Measurements from ENCODE around the gene ATP6V1B1.
A peak's percentile ranks its signal among the peaks of the same experiment; 100 is the strongest.
"Not testable (repeated sequence)": the region's sequence is repeated elsewhere in the genome, so short reads cannot be mapped to it uniquely, and the experiment has no call there.

ATP6V1B1 gene

DNA sequence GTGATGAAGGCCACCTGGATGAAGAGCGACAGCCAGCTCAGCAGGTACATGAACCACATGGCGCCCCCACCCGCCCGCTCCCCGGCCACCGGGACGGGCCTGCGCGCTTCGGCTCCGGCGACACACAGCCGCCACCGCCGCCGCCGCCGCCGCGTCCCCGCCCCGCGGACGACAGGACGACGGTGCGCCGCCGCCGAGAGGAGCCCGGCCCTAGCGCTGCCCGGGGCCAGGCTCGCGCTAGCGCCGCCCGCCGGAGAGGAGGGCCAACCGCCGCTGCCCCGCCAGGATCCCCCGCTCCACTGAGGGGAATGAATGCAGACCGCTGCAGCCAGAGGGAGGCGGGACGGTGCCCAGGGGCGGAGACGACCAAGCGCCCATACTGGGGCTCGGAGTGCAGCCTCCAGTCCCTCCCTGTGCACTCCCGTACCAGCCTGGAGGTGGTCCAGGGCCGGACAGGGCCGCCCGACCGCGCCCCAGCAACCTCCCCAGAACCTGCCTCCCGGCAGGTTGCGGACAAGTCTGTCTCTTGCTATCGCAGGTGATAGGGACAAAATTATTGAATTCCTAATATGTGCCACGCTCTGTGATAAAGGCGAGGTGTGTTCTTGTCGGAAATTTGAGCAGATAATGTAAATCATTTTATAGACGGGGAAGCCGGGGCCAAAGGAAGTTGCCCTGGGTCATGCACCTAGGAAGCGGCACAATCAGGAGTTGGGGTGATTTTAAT, 59.2 kb downstream of the ATP6V1B1 start, which contains the start of gene TEX261:
Gene TEX261, minus strand, starts transcription at position 175 of the 727 bp plus-strand sequence. Its CDS starts 116 bp downstream, at position 59.
- Histone ChIP-seq H3K36me3 (ENCODE audit: control insufficient read depth in 2 of 2, insufficient read depth in 2 of 2, low read length in 2 of 2) (peaks cover 8 to 21% of the 10 kb centered on the region in 2 donors), H3K27me3 (ENCODE audit: control insufficient read depth in 1 of 2, insufficient read depth in 2 of 2, low read length in 2 of 2) (no peaks in the 10 kb centered on the region), H3K4me3 (ENCODE audit: low read length in 2 of 2) (peak within 1 kb of the TSS; percentile 85 to 93), H3K27ac (ENCODE audit: low read length) (peak within 1 kb of the TSS; percentile 24), H3K9me3 (ENCODE audit: control insufficient read depth in 2 of 2, low read length in 2 of 2) (no peaks in the 10 kb centered on the region), H3K4me1 (ENCODE audit: control insufficient read depth, insufficient read depth, low read length) (peaks cover 25% of the 10 kb centered on the region), H3K9ac (ENCODE audit: low read length in 2 of 2) (peak within 1 kb of the TSS; percentile 79 to 91)

DNA sequence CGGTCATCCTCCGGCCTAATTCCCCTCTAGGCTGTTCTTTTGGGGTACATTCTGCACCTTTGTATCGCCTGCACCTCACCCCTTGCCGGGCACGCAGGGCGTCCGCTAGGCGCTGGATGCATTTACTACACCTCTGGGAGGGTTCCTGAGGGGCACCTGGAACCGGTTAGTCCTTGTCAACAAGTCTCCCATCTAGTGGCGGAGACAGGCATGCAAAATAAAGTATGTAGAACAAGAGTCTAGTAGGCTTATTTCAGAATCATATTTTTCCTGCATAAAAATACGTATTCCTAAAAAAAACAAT, 59.7 kb downstream of the ATP6V1B1 start:
- Histone ChIP-seq H3K9me3 (ENCODE audit: control insufficient read depth in 2 of 2, low read length in 2 of 2) (no peaks in the 10 kb centered on the region), H3K27ac (ENCODE audit: low read length) (no peak overlapping the region), H3K36me3 (ENCODE audit: control insufficient read depth in 2 of 2, insufficient read depth in 2 of 2, low read length in 2 of 2) (peaks cover 5 to 16% of the 10 kb centered on the region in 2 donors), H3K4me1 (ENCODE audit: control insufficient read depth, insufficient read depth, low read length) (peaks cover 25% of the 10 kb centered on the region), H3K4me3 (ENCODE audit: low read length in 2 of 2) (peak overlapping the region; percentile 85 to 93), H3K9ac (ENCODE audit: low read length in 2 of 2) (peak overlapping the region; percentile 64 to 71), H3K27me3 (ENCODE audit: control insufficient read depth in 1 of 2, insufficient read depth in 2 of 2, low read length in 2 of 2) (no peaks in the 10 kb centered on the region)

DNA sequence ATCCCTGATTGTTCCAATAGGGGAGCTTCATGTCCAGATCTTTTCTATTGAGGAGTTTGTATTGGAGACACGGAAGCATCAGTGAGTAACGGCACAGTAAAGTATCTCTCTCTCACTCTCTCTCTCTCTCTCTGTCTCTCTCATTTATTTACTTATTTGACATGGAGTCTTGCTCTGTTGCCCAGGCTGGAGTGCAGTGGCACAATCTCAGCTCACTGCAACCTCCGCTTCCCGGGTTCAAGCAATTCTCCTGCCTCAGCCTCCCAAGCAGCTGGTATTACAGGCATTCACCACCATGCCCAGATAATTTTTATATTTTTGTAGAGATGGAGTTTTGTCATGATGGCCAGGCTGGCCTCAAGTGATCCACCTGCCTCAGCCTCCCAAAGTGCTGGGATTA, 63.2 kb downstream of the ATP6V1B1 start:
- H3K27ac ChIP-seq (ENCODE audit: low read length); H3K4me3 ChIP-seq (ENCODE audit: low read length in 2 of 2); H3K9ac ChIP-seq (ENCODE audit: low read length in 2 of 2); H3K36me3 ChIP-seq (ENCODE audit: control insufficient read depth in 2 of 2, insufficient read depth in 2 of 2, low read length in 2 of 2); H3K27me3 ChIP-seq (ENCODE audit: control insufficient read depth in 1 of 2, insufficient read depth in 2 of 2, low read length in 2 of 2); H3K9me3 ChIP-seq (ENCODE audit: control insufficient read depth in 2 of 2, low read length in 2 of 2): not testable (repeated sequence)
- peaks cover 13% of the 10 kb centered on the region for H3K4me1 ChIP-seq (ENCODE audit: control insufficient read depth, insufficient read depth, low read length)

DNA sequence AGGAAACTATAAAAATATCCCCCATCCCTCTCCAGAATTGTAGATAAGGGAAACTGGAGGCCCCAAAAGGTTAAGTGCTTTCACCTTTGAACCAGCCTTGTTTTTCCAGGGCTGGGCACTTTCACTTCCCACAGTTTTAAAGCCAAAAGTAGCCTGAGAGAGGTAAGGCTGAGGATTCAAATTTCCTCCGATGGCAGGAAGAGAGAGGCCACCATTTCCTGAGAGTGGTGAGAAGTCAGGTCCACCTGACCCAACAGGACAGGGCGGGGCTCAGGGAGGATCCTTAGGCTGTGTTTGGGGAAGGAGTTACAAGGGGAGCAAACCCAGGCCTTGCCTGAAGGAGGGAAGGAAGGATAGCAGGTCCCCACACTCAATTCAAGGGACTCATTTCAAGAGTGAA, 63.7 kb downstream of the ATP6V1B1 start:
- Histone ChIP-seq H3K9ac (ENCODE audit: low read length in 2 of 2) (no peak overlapping the region), H3K4me1 (ENCODE audit: control insufficient read depth, insufficient read depth, low read length) (peaks cover 9% of the 10 kb centered on the region), H3K36me3 (ENCODE audit: control insufficient read depth in 2 of 2, insufficient read depth in 2 of 2, low read length in 2 of 2) (no peaks in the 10 kb centered on the region), H3K9me3 (ENCODE audit: control insufficient read depth in 2 of 2, low read length in 2 of 2) (no peaks in the 10 kb centered on the region), H3K27ac (ENCODE audit: low read length) (no peak overlapping the region), H3K27me3 (ENCODE audit: control insufficient read depth in 1 of 2, insufficient read depth in 2 of 2, low read length in 2 of 2) (no peaks in the 10 kb centered on the region), H3K4me3 (ENCODE audit: low read length in 2 of 2) (no peak overlapping the region)

DNA sequence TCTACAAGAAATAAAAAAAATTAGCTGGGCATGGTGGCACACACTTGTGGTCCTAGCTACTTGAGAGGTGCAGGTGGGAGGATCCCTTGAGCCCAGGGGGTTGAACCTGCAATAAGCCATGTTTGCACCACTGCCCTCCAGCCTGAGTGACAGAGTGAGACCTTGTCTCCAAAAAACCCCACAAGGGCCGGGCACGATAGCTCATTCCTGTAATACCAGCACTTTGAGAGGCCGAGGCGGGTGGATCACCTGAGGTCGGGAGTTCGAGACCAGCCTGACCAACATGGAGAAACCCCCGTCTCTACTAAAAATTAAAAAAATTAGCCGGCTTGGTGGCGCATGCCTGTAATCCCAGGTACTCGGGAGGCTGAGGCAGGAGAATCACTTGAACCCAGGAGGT, 64.2 kb downstream of the ATP6V1B1 start:
- H3K27ac ChIP-seq (ENCODE audit: low read length); H3K4me1 ChIP-seq (ENCODE audit: control insufficient read depth, insufficient read depth, low read length); H3K36me3 ChIP-seq (ENCODE audit: control insufficient read depth in 2 of 2, insufficient read depth in 2 of 2, low read length in 2 of 2); H3K4me3 ChIP-seq (ENCODE audit: low read length in 2 of 2); H3K9ac ChIP-seq (ENCODE audit: low read length in 2 of 2); H3K27me3 ChIP-seq (ENCODE audit: control insufficient read depth in 1 of 2, insufficient read depth in 2 of 2, low read length in 2 of 2); H3K9me3 ChIP-seq (ENCODE audit: control insufficient read depth in 2 of 2, low read length in 2 of 2): not testable (repeated sequence)

DNA sequence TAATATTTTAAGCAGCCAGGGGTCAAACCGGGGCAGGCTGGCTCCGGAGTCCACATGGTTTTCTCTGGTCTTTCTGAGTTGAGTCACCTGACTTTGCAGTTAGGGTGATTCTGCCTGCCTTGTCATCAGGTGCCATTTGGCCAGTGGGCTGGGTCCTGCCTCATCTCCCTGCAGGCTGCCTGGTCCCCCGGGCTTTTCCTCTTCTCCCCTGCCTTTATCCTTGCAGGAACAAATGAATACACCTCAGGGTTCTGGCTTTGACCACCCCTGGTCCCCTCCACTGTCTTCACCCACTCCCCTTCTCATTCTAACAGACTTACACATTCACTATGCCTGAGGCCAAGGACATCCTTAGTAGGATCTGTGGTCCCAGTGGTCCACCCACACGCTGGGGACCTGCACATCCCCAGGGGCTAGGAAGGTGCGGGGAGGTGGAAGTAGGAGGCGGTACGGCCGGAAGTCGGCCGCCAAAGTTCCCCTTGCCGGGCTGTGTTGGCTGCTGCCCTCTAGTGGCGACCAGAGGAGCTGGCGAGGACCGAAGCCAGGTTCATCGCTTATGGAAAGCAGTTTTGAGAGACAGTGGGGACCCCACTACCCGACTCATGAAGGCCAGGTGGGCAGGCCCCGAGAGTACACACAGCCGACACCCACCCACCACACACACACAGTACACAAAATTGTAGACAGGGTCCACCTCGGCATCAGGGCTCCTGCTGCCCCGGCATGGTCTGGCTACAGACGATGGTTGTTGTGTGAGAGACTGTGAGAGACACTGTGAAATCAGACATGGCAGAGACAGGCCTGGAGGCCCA, 65.3 kb downstream of the ATP6V1B1 start:
- peak overlapping the region; percentile 44 to 67 for H3K4me3 ChIP-seq (ENCODE audit: low read length in 2 of 2)
- H3K27ac ChIP-seq (ENCODE audit: low read length): no peak overlapping the region
- H3K27me3 ChIP-seq (ENCODE audit: control insufficient read depth in 1 of 2, insufficient read depth in 2 of 2, low read length in 2 of 2): no peaks in the 10 kb centered on the region
- no peaks in the 10 kb centered on the region for H3K36me3 ChIP-seq (ENCODE audit: control insufficient read depth in 2 of 2, insufficient read depth in 2 of 2, low read length in 2 of 2)
- H3K9me3 ChIP-seq (ENCODE audit: control insufficient read depth in 2 of 2, low read length in 2 of 2): no peaks in the 10 kb centered on the region
- no peak overlapping the region for H3K9ac ChIP-seq (ENCODE audit: low read length in 2 of 2)
- H3K4me1 ChIP-seq (ENCODE audit: control insufficient read depth, insufficient read depth, low read length): peaks cover 4% of the 10 kb centered on the region

DNA sequence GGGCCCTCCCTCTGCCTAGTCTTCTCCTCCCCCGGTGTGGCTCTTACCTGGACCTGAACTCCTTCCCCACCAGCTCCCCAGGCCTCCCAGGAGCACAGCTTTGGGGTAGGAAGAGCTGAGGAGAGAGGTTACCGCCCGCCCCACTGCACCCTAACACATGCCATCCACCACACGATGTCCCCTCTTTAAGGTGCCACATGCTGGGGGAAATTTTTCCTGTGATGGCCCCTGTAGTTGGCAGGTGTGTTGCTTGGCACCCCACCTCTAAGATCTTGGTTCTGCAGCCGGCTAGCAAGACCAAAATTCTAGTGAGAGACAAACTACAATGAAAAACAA, 65.9 kb downstream of the ATP6V1B1 start:
- H3K4me1 ChIP-seq (ENCODE audit: control insufficient read depth, insufficient read depth, low read length): peaks cover 4% of the 10 kb centered on the region
- no peaks in the 10 kb centered on the region for H3K27me3 ChIP-seq (ENCODE audit: control insufficient read depth in 1 of 2, insufficient read depth in 2 of 2, low read length in 2 of 2)
- no peak overlapping the region for H3K27ac ChIP-seq (ENCODE audit: low read length)
- peak overlapping the region in 1 of 2 donors; percentile 67 for H3K4me3 ChIP-seq (ENCODE audit: low read length in 2 of 2)
- H3K9me3 ChIP-seq (ENCODE audit: control insufficient read depth in 2 of 2, low read length in 2 of 2): no peaks in the 10 kb centered on the region
- H3K36me3 ChIP-seq (ENCODE audit: control insufficient read depth in 2 of 2, insufficient read depth in 2 of 2, low read length in 2 of 2): no peaks in the 10 kb centered on the region
- H3K9ac ChIP-seq (ENCODE audit: low read length in 2 of 2): no peak overlapping the region

DNA sequence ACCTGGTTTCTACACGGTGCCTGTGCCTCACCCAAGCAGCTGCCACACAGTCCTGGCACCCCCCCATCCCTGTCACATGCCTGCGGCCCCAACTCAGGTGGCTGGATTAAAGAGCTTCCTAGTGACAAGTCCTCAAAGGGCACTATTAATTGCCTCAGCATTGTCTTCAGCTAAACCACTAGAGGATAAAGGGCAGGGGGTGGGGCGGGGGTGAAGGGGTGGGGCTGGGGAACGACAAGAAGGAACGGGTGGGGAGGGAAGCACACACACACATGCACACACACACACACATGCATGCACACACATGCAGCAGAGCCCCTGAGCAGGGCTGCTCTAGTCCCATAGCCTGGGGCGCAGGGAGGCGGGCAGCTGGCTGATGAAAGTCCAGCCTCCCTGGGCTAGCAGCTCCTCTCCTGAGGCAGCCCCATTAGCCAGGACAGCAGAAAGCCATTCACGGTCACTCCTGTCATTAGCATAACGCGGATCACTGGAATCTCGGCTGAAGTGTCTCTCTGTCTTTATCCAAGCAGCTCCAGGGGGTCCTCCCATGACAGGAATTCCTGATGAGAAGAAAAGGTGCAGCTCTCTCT, 66.4 kb downstream of the ATP6V1B1 start:
- H3K27me3 ChIP-seq (ENCODE audit: control insufficient read depth in 1 of 2, insufficient read depth in 2 of 2, low read length in 2 of 2): peaks cover 0 to 2% of the 10 kb centered on the region in 2 donors
- no peak overlapping the region for H3K9ac ChIP-seq (ENCODE audit: low read length in 2 of 2)
- no peak overlapping the region for H3K4me3 ChIP-seq (ENCODE audit: low read length in 2 of 2)
- no peaks in the 10 kb centered on the region for H3K36me3 ChIP-seq (ENCODE audit: control insufficient read depth in 2 of 2, insufficient read depth in 2 of 2, low read length in 2 of 2)
- H3K9me3 ChIP-seq (ENCODE audit: control insufficient read depth in 2 of 2, low read length in 2 of 2): no peaks in the 10 kb centered on the region
- no peak overlapping the region for H3K27ac ChIP-seq (ENCODE audit: low read length)
- H3K4me1 ChIP-seq (ENCODE audit: control insufficient read depth, insufficient read depth, low read length): peaks cover 4% of the 10 kb centered on the region

DNA sequence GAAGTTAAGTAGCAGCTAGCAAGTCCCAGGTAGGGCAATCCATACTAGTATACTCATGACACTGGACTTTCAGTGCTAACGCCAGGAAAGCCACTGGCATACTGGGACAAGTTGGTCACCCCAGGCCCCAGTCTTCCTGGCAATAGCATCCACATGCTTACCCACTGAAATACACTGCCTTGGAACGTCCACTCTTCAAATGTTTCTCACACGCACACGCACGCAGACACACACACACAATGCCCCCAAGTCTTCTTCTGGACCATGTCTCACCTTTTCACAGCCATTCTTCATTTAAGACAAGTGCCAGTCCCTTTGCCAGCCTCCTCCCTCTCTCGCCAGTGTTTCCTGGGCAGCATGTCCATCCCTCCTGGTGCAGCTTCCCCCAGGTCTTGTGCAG, 67.7 kb downstream of the ATP6V1B1 start:
- no peaks in the 10 kb centered on the region for H3K36me3 ChIP-seq (ENCODE audit: control insufficient read depth in 2 of 2, insufficient read depth in 2 of 2, low read length in 2 of 2)
- H3K4me3 ChIP-seq (ENCODE audit: low read length in 2 of 2): no peak overlapping the region
- no peaks in the 10 kb centered on the region for H3K9me3 ChIP-seq (ENCODE audit: control insufficient read depth in 2 of 2, low read length in 2 of 2)
- no peak overlapping the region for H3K9ac ChIP-seq (ENCODE audit: low read length in 2 of 2)
- H3K27ac ChIP-seq (ENCODE audit: low read length): no peak overlapping the region
- H3K27me3 ChIP-seq (ENCODE audit: control insufficient read depth in 1 of 2, insufficient read depth in 2 of 2, low read length in 2 of 2): peaks cover 0 to 4% of the 10 kb centered on the region in 2 donors
- H3K4me1 ChIP-seq (ENCODE audit: control insufficient read depth, insufficient read depth, low read length): peaks cover 4% of the 10 kb centered on the region

DNA sequence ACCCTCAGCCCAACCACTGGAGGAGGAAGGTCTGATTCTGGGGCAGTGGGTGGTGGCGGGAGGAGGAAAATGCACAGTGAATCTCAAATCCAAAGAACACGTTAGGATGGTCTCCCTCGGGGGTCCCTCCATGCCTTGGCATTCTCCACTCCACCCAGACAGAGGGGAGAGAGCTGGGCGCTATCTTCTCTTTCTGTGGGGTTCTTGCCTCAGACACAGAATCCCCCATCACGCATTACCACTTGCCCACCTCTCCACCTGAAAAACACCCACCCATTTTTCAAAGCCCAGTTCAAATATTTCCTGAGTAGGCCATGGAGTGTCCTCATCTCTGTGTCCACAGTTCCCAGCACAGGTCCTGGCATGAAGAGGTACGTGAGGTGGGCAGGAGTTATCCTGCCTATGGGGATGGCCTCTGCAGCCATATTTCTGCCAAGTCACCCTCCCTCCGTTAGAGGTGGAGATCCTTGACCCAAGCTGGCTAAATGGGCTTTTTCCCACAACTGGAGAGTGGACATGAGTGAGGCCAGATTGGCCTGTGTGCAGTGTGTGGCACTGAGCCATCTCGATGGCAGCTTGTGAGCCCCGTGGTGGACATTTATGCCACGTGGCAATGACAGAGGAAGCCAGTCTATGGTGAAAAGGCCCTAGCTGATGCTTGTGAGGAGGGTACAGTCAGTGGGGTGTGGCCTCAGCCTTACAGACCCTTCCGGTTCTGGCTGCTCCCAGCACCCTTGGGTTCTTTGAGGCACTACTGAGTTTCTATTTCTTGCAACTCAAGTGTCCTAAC, 68.5 kb downstream of the ATP6V1B1 start:
- H3K4me1 ChIP-seq (ENCODE audit: control insufficient read depth, insufficient read depth, low read length): peaks cover 4% of the 10 kb centered on the region
- no peak overlapping the region for H3K27ac ChIP-seq (ENCODE audit: low read length)
- no peak overlapping the region for H3K9ac ChIP-seq (ENCODE audit: low read length in 2 of 2)
- H3K9me3 ChIP-seq (ENCODE audit: control insufficient read depth in 2 of 2, low read length in 2 of 2): no peaks in the 10 kb centered on the region
- peaks cover 0 to 4% of the 10 kb centered on the region in 2 donors for H3K27me3 ChIP-seq (ENCODE audit: control insufficient read depth in 1 of 2, insufficient read depth in 2 of 2, low read length in 2 of 2)
- H3K4me3 ChIP-seq (ENCODE audit: low read length in 2 of 2): no peak overlapping the region
- no peaks in the 10 kb centered on the region for H3K36me3 ChIP-seq (ENCODE audit: control insufficient read depth in 2 of 2, insufficient read depth in 2 of 2, low read length in 2 of 2)
